ENCODE data around the gene DDX54. TPM values are rescaled to one million over a fixed set of nuclear protein-coding genes. Genes with fewer than 3 reads are reported as not detected.

Gene DDX54
- total RNA-seq, 2 donors from 2014 or later: 68.1 to 69.0 TPM

- peak; percentile 98 for DNase-seq
- Mint-ChIP-seq H3K4me1 (peaks cover 11% of the 10 kb centered on the region), H3K9me3 (no peaks in the 10 kb centered on the region), H3K27me3 (ENCODE audit: insufficient read depth) (no peaks in the 10 kb centered on the region), H3K4me3 (peak overlapping the region; percentile 78), H3K36me3 (ENCODE audit: low read depth) (peaks cover 40% of the 10 kb centered on the region), H3K27ac (peak overlapping the region; percentile 86)
- Histone ChIP-seq H3K36me3 (ENCODE audit: control insufficient read depth, insufficient read depth, low read length) (peaks cover 45% of the 10 kb centered on the region), H3K27ac (ENCODE audit: low read depth, low read length) (peak overlapping the region; percentile 98), H3K9me3 (ENCODE audit: control insufficient read depth, low read length) (no peaks in the 10 kb centered on the region), H3K27me3 (ENCODE audit: control insufficient read depth, insufficient read depth, low read length, poor library complexity, severe bottlenecking) (no peaks in the 10 kb centered on the region), H3K4me3 (ENCODE audit: low read length) (peak overlapping the region; percentile 89), H3K4me1 (ENCODE audit: control insufficient read depth, insufficient read depth, low read length) (peaks cover 4% of the 10 kb centered on the region), H3K9ac (ENCODE audit: extremely low read depth, low read length, poor library complexity, severe bottlenecking) (peak overlapping the region; percentile 92)
- TF ChIP-seq CTCF (conservative IDR thresholded peaks at IDR 0.05): no peak
- WGBS, 2 experiments (ENCODE audit: insufficient coverage in 1 of 2, insufficient read length in 1 of 2): 0% methylated on average over 4 to 20 of the region's 20 CpGs
Measured at GRCh38 chr12:113184900-113185179, 438 bp downstream of the DDX54 start.

- Histone ChIP-seq H3K36me3 (ENCODE audit: control insufficient read depth, insufficient read depth, low read length) (peaks cover 47% of the 10 kb centered on the region), H3K27ac (ENCODE audit: low read depth, low read length) (no peak overlapping the region), H3K9ac (ENCODE audit: extremely low read depth, low read length, poor library complexity, severe bottlenecking) (peak overlapping the region; percentile 92), H3K4me1 (ENCODE audit: control insufficient read depth, insufficient read depth, low read length) (peaks cover 4% of the 10 kb centered on the region), H3K4me3 (ENCODE audit: low read length) (peak overlapping the region; percentile 89), H3K9me3 (ENCODE audit: control insufficient read depth, low read length) (no peaks in the 10 kb centered on the region), H3K27me3 (ENCODE audit: control insufficient read depth, insufficient read depth, low read length, poor library complexity, severe bottlenecking) (no peaks in the 10 kb centered on the region)
- no peaks in the 10 kb centered on the region for H3K27me3 Mint-ChIP-seq (ENCODE audit: insufficient read depth)
- no peak for DNase-seq
- H3K27ac Mint-ChIP-seq: peak overlapping the region; percentile 86
- peak overlapping the region; percentile 78 for H3K4me3 Mint-ChIP-seq
- no peak for TF ChIP-seq CTCF (conservative IDR thresholded peaks at IDR 0.05)
- WGBS, 2 experiments (ENCODE audit: insufficient coverage in 1 of 2, insufficient read length in 1 of 2): 45 to 47% methylated on average over 20 to 26 of the region's 26 CpGs
- H3K4me1 Mint-ChIP-seq: peaks cover 11% of the 10 kb centered on the region
- H3K9me3 Mint-ChIP-seq: no peaks in the 10 kb centered on the region
- peaks cover 43% of the 10 kb centered on the region for H3K36me3 Mint-ChIP-seq (ENCODE audit: low read depth)
Measured at GRCh38 chr12:113184098-113184899, 979 bp downstream of the DDX54 start.

GRCh38 chr12:113183030-113183589 is 2.2 kb downstream of the DDX54 start:
- no peak for DNase-seq
- Histone ChIP-seq H3K4me3 (ENCODE audit: low read length) (no peak overlapping the region), H3K9me3 (ENCODE audit: control insufficient read depth, low read length) (no peaks in the 10 kb centered on the region), H3K36me3 (ENCODE audit: control insufficient read depth, insufficient read depth, low read length) (peaks cover 54% of the 10 kb centered on the region), H3K9ac (ENCODE audit: extremely low read depth, low read length, poor library complexity, severe bottlenecking) (no peak overlapping the region), H3K27me3 (ENCODE audit: control insufficient read depth, insufficient read depth, low read length, poor library complexity, severe bottlenecking) (no peaks in the 10 kb centered on the region), H3K4me1 (ENCODE audit: control insufficient read depth, insufficient read depth, low read length) (peaks cover 4% of the 10 kb centered on the region), H3K27ac (ENCODE audit: low read depth, low read length) (no peak overlapping the region)
- WGBS, 2 experiments (ENCODE audit: insufficient coverage in 1 of 2, insufficient read length in 1 of 2): 93 to 97% methylated on average over 6 to 11 of the region's 11 CpGs
- H3K27ac Mint-ChIP-seq: no peak overlapping the region
- H3K4me3 Mint-ChIP-seq: no peak overlapping the region
- no peaks in the 10 kb centered on the region for H3K9me3 Mint-ChIP-seq
- no peak for TF ChIP-seq CTCF (conservative IDR thresholded peaks at IDR 0.05)
- peaks cover 11% of the 10 kb centered on the region for H3K4me1 Mint-ChIP-seq
- H3K36me3 Mint-ChIP-seq (ENCODE audit: low read depth): peaks cover 47% of the 10 kb centered on the region
- no peaks in the 10 kb centered on the region for H3K27me3 Mint-ChIP-seq (ENCODE audit: insufficient read depth)

Measured in endodermal cell (in vitro differentiated cells).